SK-N-SH (cell line): Measurements from ENCODE around the gene MAN1A1.

Experiments used
- POLR2AphosphoS5 ChIP-seq: IDR thresholded peaks from 2 replicates; pipeline ENCODE4 v1.6.1; 2012; ENCODE audit warnings: low read depth, low read length
- RFX5 ChIP-seq: IDR thresholded peaks from 2 replicates; pipeline ENCODE4 v1.6.1; 2012; ENCODE audit warnings: mild to moderate bottlenecking, improper control_type of control experiment, low read length
- TF ChIP-seq, protein P1 (sequence below): IDR thresholded peaks from 2 replicates; pipeline ENCODE4 v1.4.0; 2012; ENCODE audit warnings: low read depth, borderline replicate concordance
- TF ChIP-seq, protein P2 (sequence below): fragments of 200-600 bp; sonication (generic); IDR thresholded peaks from 2 replicates; pipeline ENCODE4 v1.6.1; 2017; ENCODE audit warnings: antibody characterized with exemption, mild to moderate bottlenecking, moderate library complexity

- TF ChIP-seq, protein P1, sequence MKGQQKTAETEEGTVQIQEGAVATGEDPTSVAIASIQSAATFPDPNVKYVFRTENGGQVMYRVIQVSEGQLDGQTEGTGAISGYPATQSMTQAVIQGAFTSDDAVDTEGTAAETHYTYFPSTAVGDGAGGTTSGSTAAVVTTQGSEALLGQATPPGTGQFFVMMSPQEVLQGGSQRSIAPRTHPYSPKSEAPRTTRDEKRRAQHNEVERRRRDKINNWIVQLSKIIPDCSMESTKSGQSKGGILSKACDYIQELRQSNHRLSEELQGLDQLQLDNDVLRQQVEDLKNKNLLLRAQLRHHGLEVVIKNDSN: no peak
- TF ChIP-seq POLR2AphosphoS5 (no peak), RFX5 (no peak)
- TF ChIP-seq, protein P2, sequence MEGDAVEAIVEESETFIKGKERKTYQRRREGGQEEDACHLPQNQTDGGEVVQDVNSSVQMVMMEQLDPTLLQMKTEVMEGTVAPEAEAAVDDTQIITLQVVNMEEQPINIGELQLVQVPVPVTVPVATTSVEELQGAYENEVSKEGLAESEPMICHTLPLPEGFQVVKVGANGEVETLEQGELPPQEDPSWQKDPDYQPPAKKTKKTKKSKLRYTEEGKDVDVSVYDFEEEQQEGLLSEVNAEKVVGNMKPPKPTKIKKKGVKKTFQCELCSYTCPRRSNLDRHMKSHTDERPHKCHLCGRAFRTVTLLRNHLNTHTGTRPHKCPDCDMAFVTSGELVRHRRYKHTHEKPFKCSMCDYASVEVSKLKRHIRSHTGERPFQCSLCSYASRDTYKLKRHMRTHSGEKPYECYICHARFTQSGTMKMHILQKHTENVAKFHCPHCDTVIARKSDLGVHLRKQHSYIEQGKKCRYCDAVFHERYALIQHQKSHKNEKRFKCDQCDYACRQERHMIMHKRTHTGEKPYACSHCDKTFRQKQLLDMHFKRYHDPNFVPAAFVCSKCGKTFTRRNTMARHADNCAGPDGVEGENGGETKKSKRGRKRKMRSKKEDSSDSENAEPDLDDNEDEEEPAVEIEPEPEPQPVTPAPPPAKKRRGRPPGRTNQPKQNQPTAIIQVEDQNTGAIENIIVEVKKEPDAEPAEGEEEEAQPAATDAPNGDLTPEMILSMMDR: no peak
Measured at GRCh38 chr6:119127627-119128026, 221.9 kb downstream of the MAN1A1 start.
